NCI-H2029 (cell line): ENCODE results near the gene NDUFAF2.
"Not testable (repeated sequence)": the region's sequence is repeated elsewhere in the genome, so short reads cannot be mapped to it uniquely, and the experiment has no call there.

ENCODE experiments used
- DNase-seq: peaks from one replicate; lab custom pipeline; 2025; lab: John Stamatoyannopoulos, UW

The NDUFAF2 gene, protein sequence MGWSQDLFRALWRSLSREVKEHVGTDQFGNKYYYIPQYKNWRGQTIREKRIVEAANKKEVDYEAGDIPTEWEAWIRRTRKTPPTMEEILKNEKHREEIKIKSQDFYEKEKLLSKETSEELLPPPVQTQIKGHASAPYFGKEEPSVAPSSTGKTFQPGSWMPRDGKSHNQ

DNA sequence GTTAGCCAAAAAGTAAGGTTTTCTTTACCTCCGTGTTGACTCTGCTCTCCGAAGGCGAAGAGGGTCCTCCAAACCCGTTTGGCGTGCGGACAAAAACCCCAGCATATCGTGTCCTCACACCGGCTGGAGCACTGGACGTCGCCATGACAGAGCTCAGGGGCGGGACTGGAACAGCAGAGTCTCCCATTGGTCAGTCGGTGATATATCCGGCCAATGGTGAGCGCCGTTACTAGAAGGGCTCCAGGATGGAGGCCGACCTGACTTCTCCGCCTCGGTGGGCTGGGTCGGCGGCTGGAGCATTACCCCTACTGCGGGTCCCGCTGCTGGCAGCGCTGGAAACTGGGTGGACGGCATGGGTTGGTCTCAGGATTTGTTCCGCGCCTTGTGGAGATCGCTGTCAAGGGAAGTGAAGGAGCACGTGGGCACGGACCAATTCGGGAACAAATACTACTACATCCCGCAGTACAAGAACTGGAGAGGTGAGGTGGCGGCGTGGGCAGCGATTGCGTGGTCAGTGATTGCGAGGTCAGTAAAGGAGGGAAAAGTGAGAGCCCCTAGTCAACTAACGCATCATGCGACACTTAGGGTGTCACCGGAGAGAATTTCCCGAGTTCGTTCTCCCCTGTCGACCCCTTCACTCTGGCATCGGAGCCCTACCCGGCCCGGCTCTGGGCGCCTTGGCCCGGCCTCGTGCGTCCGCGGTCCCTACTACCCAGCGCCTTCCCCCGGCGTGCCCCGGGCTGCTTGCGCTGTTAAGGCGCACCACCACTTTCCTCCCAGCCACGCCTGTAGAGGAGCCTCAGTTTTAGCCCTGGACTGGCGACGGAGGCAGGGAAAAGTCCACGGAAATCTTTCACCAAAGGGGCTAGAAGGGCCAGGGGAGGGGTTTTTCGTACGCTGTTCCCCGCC, at the start of gene NDUFAF2, which contains the start of gene ERCC8:
NDUFAF2 (plus strand) TSS at position 302 of the 909 bp plus-strand sequence; CDS start at position 353, 51 bp downstream.
ERCC8 (minus strand) TSS at position 167 of the 909 bp plus-strand sequence; CDS start at position 105, 62 bp downstream.
- DNase-seq: peak; percentile 89

DNA sequence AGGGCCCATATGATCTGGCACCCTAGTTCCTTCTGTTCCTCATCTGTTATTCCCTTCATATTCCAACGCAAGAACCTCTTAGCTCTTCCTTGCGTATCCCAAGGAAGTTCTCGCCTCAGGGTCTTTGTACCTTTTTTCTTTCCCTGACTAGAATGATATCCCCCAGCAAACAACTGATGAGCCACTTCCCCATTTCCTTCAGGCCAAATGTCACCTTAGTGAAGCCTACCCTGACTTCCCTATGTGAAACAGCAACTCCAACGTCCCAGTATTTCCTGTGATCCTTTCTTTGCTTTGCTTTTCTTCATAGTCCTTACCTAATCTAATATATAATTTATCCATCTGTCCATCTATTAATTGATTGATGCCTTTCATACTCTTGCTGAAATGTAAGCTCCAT, 48.0 kb upstream of the NDUFAF2 start:
- DNase-seq: no peak

DNA sequence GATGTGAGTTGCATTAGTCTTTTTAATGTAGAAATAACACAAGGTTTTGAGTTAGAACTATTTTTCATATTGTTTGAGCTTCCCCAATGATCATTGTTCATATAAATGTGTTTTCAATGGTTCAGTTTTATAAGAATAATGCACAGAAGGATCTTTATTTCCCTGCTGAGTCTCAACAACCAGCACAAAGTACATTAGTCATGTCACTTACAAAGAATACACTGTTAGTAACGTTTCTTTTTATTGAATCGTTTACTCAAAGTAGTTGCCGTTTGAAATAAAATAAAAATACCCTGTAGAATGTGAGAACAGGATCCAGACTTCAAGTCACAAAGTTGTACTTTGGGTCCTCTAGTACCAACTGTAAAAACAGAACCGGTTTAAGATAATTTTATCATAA, 41.6 kb upstream of the NDUFAF2 start:
- no peak for DNase-seq

DNA sequence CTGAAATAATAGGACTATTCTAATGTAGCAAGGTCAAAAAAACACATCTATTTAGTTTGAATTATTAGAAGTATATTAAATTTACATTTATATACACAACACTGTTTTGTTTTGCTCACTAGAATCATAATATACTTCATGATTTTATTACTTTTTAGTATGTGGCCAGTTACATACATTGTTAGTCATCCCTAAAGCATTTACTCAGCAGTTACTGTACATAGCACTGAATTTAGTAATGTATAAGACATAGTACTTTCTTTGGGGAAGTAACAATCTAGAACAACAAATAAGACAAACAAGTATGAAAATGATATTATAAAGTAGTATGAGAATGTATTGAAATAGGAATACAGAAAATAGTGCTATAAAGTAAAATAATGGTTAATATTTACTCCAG, 28.4 kb upstream of the NDUFAF2 start:
- no peak for DNase-seq

DNA sequence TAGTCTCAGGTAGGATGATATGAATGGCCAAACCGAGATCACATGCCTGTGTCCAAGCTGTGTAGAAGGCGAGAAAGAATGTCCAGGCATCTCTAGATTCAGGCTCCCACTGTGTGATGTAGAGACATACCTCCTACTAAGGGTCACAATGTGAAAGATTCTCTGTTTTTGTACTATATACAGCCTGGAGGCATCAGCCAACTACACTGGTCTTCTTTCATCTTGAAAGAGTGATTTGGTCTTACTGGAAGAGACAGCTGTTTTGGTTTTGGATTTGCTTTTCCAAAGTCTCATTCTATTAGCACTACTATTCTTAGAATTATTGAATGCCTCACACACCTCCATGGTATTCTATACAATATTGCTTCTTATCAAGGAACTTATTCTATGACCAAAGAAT, 26.5 kb upstream of the NDUFAF2 start:
- no peak for DNase-seq

DNA sequence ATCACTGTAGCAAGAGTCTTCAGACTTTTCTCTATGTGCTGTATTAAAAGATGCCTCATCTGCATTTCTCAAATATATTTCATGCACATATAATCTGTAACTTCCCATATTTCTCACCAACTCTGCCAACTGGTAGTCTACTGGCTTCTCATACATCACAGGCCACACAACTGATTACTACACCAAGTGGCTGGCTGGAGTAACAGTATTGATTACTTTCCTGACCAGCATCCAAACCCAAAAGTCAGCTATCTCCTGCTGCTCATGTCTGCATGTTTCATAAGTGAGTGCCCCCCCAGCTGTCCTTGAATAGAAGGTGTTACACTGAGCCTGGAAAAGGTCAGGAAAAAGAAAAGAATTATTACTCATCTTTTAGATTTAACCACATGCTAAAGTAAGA, 17.6 kb upstream of the NDUFAF2 start:
- no peak for DNase-seq

DNA sequence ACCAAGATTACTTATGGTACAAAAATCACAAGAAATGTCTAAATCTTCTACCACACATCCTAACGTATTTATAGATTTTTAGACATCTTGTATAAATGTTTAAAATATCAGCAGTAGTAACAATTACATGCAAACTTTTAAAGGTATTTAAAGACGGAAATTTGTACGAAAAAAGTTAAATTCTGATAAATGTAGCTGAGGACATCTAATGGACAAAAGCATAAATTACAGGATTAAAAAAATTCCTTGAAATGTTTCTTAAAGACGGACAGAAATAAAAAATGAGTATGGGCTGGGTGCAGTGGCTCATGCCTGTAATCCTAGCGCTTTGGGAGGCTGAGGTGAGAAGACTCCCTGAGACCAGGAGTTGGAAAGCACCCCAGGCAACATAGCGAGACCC, 16.0 kb upstream of the NDUFAF2 start:
- DNase-seq: no peak

DNA sequence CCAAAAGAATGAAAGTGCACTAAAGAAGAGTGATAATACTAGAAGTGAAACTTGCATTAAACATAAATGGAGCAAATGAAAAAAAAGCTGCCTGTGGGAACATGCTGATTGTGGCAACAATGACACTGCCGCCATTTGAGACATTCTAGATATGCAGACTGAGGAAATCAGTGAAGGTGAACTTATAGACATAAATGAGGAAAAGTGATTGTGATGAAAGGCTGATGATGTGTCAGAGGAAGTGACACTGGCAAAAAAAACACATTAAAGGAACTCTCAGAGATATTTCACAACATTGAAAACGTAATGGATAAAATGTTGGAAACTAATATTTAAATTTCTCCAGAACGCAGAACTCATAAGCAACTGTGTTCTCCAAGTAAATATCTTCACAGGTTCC, 1.4 kb upstream of the NDUFAF2 start:
- DNase-seq: no peak

DNA sequence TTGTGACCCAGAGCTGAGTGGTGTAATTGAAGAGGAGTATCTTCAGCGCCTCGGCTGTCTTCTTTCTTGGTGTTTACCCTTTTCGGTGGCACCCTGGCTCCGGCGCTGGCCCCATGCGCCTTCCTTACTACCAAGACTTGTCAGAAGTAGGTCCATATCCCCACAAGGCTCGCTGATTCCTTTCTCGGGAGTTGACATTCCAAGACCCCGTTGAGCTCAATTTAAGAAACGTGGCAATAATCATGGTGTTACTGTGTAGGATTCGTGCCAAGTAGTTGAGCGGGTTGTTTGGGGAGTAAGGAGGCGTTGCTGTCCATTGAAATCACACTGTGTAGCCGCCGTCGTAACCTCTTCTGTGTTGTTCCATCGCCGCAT, 795 bp downstream of the NDUFAF2 start:
- no peak for DNase-seq

DNA sequence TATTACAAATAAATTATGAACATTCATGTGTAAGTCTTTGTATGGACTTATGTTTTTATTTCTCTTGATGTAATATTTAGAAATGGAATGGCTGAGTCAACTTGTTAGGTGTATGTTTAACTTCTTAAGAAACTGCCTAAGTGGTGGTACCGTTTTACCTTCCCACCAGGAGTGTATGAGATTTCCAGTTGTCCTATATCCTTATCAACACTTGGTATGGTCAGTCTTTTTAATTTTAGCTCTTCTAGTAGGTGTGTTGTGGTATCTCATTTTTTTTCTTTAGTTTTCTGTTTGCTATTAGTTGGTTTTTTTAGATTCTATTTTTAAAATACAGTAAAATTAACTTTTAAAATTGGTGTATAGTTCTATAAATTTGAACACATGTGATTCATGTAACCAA, 3.7 kb downstream of the NDUFAF2 start:
- DNase-seq: no peak

DNA sequence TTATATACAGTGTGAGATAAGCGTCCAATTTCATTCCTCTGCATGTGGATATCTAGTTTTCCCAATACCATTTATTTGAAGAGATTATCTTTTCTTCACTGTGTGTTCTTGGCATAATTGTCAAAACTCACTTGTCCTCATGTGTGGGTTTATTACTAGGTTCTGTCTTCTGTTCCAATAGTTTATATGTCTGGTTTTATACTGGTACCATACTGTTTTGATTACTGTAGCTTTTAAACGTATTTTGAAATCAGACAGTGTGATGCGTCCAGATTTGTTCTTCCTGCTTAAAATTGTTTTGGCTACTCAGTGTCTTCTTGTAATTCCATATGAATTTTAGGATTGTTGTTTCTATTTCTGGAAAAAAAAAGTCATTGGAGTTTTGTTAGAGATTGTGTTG, 10.2 kb downstream of the NDUFAF2 start:
- DNase-seq: no peak

DNA sequence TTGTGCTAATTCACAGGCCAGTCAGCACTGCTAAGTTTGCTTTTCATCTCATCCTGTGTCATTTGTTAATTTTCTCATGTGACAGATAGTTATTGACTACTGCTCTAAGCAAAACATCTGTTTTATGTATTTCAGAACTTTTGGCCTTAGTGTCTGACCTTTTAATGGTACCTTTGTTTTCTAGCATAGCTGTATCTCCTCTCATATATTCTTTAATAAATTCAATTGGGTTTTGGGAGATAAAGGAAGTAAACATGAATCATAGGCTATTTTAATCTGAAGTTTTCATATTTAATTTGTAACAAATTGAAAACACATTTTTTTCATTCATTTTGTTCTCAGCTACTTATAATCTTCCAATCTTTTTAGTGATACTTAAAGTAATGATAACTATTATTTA, 13.1 kb downstream of the NDUFAF2 start:
- DNase-seq: no peak

DNA sequence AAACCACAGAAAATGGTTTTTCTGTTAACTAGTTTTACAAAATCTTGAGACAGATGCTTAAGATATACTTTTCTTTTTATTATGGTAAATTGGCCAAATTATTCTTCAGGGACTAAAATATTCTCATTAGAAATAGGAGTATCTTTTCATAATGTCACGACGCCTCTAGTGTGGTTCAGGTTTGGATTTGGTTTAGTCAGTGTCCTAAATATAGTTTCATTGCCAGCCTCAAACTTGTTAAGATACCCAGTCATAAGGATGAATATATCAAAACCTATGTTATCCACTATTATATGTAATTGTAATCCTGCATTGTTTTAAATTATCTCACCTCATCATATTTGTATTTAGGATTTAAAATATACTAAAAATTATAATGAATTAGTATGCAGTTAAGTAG, 13.7 kb downstream of the NDUFAF2 start:
- no peak for DNase-seq

DNA sequence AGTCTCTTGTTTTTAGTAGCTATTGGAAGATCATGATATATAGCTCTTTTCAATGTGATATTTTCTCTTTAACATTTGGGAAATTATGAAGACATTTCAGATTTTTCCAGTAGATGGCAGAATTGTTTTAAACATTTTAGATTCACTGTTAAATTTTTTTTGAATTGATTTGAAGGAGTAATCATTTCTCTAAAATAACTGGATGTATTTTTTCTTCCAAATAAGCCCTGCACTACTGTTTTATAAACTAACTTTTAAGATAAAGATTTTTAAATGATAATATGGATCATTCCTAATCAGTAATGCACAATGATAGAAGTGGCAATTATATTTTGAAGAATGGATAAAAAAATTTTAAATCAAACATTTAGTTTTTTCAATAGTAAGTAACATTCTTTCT, 14.2 kb downstream of the NDUFAF2 start:
- no peak for DNase-seq

DNA sequence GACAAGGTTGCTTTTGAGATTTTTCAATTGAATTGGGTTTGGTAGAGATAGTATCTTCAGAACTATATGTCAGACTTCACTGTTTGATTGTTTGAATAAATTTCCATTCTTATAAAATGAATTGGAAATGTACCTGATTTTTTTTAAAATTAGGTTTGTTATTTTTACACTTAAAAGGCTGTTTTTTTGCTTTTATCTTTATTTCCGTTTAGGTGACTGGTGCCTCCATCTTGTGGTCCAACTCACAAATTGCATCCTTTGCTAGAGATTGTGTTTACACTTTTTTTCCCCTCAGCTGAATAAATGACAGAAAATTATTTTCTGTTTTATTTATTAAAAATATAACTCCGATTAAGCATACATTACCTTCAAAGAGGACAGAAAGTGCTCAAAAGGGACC, 15.6 kb downstream of the NDUFAF2 start:
- no peak for DNase-seq

DNA sequence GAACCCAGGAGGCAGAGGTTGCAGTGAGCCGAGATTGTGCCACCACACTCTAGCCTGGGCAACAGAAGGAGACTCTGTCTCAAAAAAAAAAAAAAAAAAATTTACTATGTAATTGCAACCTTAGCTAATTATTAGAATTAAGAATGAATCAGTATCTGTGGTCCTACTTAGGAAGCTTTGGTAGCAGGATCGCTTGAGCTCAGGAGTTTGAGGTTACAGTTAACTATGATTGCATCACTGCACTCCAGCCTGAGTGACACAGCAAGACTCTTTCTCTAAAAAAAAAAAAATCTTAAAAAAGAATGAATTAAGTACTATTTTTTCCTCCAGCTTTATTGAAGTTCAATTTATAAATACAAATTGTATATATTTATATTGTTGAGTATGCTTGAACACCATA, 16.7 kb downstream of the NDUFAF2 start:
- DNase-seq: no peak

DNA sequence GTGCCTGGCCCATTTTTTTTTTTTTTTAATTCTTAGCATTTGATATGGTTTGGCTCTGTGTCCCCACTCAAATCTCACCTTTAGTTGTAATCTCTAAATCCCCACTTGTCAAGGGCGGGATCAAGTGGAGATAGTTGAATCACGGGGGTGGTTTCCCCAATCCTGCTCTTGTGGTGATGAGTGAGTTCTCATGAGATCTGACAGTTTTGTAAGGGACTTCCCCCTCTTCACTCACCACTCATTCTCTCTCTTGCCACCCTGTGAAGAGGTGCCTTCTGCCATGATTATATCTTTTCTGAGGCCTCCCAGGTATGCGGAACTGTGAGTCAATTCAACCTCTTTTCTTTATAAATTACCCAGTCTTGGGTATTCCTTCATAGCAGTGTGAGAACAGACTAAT, 27.2 kb downstream of the NDUFAF2 start:
- DNase-seq: no peak

DNA sequence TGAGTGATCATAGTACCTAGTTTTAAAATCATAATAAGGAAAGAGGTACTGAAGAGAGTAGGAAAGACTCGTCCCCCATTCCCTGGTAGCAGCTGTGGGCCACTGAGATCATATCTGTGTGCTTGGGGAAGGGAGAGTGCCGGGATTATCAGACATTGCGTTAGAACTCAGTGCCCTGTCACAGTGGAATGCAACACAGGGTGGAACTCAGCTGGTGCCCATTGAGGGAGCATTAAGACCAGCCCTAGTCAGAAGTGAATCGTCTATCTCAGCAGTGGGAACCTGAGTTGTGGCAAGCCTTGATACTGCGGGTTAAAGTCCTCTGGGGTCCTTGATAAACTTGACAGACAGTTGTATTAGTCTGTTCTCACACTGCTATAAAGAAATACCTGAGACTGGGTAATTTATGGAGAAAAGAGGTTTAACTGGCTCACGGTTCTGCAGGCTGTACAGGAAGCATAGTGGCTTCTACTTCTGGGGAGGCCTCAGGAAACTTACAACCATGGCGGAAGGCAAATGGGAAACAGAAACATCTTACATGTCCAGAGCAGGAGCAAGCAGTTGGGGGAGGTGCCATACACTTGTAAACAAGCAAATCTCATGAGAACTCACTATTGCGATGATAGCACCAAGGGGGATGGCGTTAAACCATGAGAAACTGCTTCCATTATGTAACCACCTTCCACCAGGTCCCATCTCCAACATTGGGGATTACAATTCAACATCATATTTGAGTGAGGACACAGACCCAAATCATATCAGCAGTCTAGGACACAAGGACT, 33.1 kb downstream of the NDUFAF2 start:
- DNase-seq: no peak

DNA sequence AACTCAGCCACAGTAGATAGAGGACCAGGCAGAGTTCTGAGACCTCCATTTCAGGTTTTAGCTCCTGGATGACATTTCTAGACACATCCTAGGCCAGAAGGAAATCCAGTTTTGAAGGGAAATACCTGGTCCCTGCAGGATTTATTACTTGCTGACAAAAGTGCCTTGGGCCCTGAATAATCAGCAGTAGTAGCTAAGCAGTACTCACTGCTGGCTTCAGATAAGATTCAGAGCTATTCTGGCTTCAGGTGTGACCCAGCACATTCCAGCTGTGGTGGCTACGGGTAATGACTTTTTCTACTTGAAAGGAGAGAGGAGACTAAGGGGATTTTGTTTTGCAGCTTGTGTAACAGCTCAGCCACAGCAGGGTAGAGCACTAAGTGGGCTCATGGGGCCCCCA, 34.0 kb downstream of the NDUFAF2 start:
- DNase-seq: no peak

DNA sequence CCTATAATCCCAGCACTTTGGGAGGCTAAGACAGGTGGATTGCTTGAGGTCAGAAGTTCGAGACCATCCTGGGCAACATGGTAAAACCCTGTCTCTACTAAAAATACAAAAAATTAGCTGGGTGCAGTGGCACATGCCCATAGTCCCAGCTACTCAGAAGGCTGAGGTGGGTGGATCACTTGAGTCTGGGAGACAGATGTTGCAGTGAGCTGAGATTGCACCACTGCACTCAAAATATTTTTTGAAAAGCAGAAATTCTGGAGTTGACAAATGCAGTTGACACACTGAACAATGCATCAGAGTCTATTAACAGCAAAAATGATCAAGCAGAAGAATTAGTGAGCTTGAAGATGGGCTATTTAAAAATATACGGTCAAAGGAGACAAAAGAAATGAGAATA, 35.5 kb downstream of the NDUFAF2 start:
- DNase-seq: no peak

DNA sequence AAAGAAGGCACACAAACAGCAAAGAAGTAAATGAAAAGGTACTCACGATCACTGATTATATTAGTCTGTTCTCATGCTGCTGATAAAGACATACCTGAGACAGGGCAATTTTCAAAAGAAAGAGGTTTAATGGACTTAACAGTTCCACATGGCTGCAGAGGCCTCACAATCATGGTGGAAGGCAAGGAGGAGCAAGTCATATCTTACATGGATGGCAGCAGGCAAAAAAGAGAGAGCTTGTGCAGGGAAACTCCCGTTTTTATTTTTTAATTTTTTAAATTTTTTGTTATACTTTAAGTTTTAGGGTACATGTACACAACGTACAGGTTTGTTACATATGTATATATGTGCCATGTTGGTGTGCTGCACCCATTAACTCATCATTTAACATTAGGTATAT, 37.1 kb downstream of the NDUFAF2 start:
- DNase-seq: not testable (repeated sequence)

DNA sequence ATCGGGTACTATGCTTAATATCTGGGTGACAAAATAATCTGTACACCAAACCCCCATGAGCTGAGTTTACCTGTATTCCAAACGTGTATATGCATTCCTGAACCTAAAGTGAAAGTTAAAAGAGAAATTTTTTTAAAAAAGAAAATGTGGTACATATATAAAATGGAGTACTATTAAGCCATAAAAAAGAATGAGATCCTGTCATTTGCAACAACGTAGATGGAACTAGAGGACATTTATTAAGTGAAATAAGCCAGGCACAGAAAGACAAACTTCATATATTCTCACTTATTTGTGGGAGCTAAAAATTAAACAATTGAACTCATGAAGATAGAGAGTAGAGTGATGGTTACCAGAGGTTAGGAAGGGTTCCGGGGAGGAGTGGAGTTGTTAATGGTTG, 44.8 kb downstream of the NDUFAF2 start:
- DNase-seq: no peak

DNA sequence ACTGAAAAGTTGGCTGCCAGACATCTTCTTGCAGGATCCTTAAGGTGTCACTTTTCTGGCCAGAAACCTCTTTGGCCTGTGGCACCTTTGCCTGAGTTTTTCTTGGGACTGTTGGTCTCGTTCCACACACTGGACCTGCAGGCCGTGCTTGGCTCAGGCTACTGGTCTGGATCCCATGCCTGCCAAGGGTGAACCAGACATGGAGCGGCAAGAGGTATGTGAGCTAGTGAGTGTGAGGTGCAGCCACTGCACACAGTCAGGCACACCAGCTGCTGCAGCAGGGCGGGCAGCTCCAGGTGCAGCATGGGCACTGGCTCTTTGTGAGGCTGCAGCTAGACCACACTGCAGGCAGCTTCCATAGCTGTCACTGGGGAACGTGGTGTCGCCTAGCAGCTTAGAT, 47.9 kb downstream of the NDUFAF2 start:
- DNase-seq: no peak
